Epithelial cell of proximal tubule (primary cell): Measurements from ENCODE around the gene WT1. TPM values are rescaled to one million over a fixed set of nuclear protein-coding genes. Genes with fewer than 3 reads are reported as not detected.

Experiments
- DNase-seq: peaks from one replicate; pipeline ENCODE4 v3.0.0-alpha.2; 2011; ENCODE audit warnings: low read depth
- H3K4me3 ChIP-seq: 2 replicates; pipeline ENCODE4 v1.5.1; 2011; ENCODE audit warnings: low read depth, mild to moderate bottlenecking, low read length
- CTCF ChIP-seq: conservative IDR thresholded peaks from 2 replicates; pipeline ENCODE4 v1.5.1; 2012; ENCODE audit warnings: low read depth, mild to moderate bottlenecking, low read length
- total RNA-seq: library from RNA; depleted of rRNA; stranded (reverse); fragments of >200 nt; gene quantifications from 2 replicates; pipeline ENCODE4 v1.2.3, GENCODE V29; 2015

Gene WT1
- total RNA-seq, 1 donor from 2014 or later: 10.6 TPM

GRCh38 chr11:32448232-32448631 lies 12.9 kb upstream of the WT1 start:
- H3K4me3 ChIP-seq: no peak overlapping the region
- no peak for DNase-seq
- TF ChIP-seq CTCF: peak; percentile 49

- H3K4me3 ChIP-seq: no peak overlapping the region
- no peak for DNase-seq
- no peak for TF ChIP-seq CTCF
These were observed 11.9 kb upstream of the WT1 start for GRCh38 chr11:32447252-32447651.

GRCh38 chr11:32446227-32446626 lies 10.9 kb upstream of the WT1 start:
- H3K4me3 ChIP-seq: no peak overlapping the region
- DNase-seq: no peak
- TF ChIP-seq CTCF: no peak

GRCh38 chr11:32444186-32444585 lies 8.8 kb upstream of the WT1 start:
- DNase-seq: no peak
- TF ChIP-seq CTCF: no peak
- no peak overlapping the region for H3K4me3 ChIP-seq

GRCh38 chr11:32440916-32441315 lies 5.6 kb upstream of the WT1 start:
- no peak for DNase-seq
- TF ChIP-seq CTCF: no peak

GRCh38 chr11:32440312-32440908 lies 5.1 kb upstream of the WT1 start:
- H3K4me3 ChIP-seq: no peak overlapping the region

More at GRCh38 chr11:32440916-32441315, 5.6 kb upstream of the WT1 start:
- H3K4me3 ChIP-seq: no peak overlapping the region

More at GRCh38 chr11:32440312-32440908, 5.1 kb upstream of the WT1 start:
- TF ChIP-seq CTCF: no peak
- DNase-seq: no peak
